ENCODE data around the gene TATDN2.
"Not testable (repeated sequence)": the region's sequence is repeated elsewhere in the genome, so short reads cannot be mapped to it uniquely, and the experiment has no call there.

TATDN2 gene

GRCh38 chr3:10272476-10272875, 24.2 kb downstream of the TATDN2 start:
- not testable (repeated sequence) for DNase-seq

GRCh38 chr3:10272977-10273376, 24.7 kb downstream of the TATDN2 start:
- no peak for DNase-seq

- no peak for DNase-seq
These were observed 25.5 kb downstream of the TATDN2 start for GRCh38 chr3:10273702-10274305.

DNA sequence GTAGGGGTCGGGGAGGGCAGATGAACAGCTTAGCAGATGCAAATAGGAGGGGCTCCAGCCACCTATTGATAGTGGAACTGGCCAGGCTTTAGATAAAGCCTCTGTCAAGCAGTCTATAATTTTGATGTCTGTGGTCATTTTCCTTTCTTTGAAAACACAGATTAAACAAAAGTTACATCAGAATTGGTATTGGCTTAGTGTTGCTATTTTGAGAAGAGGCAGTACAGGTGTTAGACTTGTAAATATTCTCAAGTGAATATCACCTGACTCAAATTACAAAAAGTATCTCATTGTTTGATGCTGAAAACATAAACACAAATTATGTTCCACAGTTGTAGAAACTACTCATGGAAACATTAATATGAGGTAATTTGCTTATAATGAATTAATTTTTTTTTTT, 26.3 kb downstream of the TATDN2 start:
- DNase-seq = no peak

DNA sequence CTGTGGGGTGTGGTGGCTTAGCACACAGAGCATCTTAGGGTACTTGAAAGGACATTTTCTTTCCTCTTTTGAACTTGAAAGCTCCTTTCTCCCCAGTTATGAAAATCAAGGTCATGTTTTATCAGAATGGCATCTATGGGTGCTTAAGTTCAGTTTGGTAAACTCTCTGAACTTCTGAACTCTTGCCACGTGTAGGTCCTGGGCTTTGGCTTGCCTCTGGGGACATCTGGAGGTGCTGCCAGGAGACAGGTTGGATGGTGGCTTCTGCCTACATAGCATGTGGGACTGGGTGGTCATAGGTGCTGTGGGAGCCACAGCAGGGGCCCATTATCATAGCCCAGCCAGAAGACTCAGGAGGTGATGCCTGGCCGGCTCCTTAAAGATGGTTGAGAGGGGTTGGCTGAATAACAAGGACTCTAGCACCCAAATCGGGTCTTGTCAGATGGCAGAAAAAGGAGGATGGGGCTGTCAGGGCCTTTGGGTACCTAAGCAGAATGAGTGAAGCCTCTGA, 28.9 kb downstream of the TATDN2 start:
- DNase-seq = no peak

DNA sequence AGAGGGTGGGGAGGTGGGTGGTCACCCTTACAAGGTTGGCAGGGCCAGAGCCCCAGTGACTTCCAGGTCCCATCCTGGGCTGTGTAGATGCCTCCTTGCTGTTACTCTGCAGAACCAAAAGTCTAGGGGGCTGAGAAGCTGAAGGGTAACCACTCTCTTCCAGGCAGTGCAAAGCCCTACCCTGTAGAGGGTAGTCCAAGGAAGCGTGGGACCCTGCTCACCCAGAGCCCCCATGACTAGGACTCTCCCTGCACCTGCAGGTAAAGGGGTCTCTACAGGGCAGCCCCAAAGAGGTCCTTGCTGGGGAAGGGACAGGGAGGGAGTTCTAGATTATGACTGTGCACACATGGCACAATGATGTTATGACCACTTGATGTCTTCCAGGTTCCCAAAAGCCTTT, 30.2 kb downstream of the TATDN2 start:
- no peak for DNase-seq

DNA sequence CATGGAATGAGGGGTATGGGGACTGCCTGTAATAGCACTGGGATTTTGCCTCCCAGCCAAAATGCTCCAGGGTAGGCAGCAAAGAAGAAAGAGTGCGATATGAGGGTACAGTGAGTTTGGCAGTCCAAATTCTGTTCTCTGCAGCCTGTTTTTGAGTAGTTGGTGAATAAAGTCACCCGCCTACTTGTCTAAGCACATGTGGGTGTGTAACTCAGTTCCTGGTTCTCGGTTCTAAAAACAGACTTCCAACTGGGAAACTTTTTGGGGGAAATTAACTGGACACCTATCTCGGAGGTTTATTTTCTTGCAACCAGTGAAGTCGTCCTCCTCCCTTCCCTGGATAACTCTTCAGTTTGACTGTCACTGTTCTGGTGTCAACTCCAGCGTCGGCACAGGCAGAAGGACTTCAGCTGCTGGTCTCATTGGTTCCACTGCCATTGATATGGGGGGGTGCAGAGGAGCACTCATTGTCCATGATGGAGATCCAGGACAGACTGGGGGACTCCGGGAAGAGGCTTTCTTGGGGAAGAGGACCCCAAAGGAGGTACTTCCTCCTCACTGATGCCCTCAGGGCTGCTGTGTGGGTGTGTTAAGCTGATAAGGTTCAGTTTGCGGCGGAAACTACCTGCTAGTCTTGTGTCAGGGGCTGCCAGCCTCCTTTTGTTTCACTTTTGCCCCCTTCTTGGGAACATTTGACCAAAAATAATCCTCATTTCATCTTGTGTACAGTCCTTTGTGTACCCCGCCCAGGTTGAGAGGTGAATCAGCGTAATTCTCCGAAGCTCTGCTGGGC, 31.3 kb downstream of the TATDN2 start:
- no peak for DNase-seq

DNA sequence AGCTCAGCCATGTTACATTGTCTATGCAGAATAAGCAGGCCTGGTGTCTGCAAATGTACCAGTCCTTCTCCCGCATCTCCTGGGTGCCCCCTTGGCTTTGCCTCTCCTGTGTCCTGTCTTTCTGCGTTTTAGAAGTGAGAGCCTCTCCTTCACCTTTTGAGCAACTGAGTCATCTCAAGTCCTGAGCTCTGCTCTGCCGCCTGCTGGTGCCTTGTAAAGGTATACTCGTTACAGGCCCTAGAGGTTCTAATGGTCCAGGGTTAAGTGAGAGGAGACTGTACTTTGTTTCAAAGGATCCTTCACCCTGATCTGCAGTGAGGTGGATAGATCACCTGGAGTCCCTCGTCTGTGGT, 31.9 kb downstream of the TATDN2 start:
- no peak for DNase-seq

GRCh38 chr3:10280571-10280970, 32.3 kb downstream of the TATDN2 start:
- no peak for DNase-seq

DNA sequence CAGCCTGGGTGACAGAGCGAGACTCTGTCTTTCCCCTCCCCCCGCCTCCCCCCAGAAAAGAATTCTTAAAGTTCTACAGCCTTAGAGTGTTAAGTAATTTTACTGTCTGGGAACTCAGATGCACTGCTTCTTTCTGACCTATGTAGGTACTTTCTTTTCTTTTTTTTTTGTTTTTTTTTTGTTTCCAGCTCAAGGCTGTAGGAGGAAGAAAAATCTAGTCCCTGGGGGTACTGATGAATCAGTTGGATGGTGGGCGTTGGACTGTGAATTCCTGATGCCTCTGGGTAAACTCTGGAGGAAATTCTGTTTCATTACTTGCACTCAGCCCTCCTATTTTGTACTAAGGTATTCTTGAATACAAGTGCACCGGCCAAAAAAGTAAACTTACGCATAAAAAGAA, 33.7 kb downstream of the TATDN2 start:
- no peak for DNase-seq

DNA sequence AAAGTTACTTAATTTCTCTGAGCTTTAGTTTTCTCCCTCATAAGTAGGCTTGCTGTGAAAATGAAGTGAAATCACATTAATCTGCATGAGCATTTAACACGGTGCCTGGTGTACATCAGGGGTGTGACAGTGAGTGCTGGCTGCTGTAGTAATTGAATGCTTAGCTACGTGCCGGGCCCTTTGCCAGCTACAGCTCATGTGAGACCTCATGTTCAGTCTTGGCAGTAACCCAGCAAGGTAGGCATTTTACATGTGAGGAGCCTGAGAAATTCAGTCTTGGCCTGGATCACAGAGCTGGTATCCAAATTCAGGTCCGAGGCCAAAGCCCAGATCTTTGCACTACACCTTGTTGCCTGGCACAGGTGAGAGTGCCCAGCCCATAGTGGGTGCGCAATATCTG, 35.4 kb downstream of the TATDN2 start:
- no peak for DNase-seq

DNA sequence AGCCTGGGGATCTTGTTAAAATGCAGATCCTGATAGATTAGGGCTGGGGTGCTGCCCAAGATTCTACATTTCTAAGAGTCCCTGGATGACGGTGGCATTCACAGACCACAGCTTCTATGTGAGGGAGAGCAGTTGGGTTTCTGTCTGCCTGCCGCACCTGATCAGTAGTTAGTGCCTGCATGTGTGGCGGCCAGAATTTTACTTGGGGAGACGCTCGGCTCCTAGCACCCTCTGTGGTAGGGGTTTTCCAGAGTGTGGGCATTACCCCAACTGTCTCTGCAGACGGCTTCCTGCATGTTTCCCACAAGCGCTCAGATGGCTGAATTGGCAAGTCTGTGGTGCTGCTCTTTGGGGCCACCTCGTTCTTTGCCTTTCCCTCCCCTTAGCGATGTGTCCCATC, 36.2 kb downstream of the TATDN2 start:
- DNase-seq = no peak

DNA sequence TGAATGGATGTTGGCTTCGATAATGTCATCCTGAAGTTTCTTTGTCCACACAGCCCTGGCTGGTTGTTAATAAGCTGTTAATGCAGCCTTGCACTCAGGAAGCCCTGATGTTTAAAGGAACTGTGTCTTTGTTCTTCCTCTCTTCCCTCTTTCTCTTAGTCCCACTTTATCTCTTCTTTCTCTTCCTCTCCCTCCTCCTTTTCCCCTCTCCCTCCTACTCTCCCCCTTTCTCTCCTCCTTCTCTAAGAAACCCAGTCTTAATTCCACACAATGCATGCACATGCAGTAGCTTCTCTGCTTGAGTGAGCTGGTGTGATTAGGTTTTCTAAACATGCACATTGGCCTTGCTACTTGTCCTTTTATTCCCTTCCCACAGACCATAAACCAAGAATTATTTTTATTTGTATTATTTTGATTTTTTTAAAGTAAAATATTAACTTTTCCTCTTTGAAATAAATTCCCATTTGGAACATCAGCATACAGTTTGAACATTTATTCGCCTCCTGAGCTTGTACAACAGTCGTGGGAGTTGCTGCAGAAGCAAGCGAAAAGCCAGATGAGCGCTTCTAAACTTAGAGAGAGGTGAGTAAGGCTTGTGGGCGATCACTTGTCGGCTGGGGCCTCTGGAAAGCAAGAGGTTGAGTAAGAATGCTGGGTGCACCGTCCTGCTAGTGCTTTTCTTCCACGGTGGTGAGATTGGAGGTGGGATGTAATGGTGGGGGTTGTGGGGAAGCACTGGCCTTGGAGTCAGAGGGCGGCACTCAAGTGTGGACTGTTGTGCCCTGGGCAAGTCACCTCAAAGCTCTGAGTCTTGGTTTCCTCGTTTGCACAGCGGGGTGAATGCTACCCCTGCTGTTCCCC, 37.2 kb downstream of the TATDN2 start:
- DNase-seq = no peak

- DNase-seq = no peak
These were observed 37.9 kb downstream of the TATDN2 start for GRCh38 chr3:10286133-10286524.

DNA sequence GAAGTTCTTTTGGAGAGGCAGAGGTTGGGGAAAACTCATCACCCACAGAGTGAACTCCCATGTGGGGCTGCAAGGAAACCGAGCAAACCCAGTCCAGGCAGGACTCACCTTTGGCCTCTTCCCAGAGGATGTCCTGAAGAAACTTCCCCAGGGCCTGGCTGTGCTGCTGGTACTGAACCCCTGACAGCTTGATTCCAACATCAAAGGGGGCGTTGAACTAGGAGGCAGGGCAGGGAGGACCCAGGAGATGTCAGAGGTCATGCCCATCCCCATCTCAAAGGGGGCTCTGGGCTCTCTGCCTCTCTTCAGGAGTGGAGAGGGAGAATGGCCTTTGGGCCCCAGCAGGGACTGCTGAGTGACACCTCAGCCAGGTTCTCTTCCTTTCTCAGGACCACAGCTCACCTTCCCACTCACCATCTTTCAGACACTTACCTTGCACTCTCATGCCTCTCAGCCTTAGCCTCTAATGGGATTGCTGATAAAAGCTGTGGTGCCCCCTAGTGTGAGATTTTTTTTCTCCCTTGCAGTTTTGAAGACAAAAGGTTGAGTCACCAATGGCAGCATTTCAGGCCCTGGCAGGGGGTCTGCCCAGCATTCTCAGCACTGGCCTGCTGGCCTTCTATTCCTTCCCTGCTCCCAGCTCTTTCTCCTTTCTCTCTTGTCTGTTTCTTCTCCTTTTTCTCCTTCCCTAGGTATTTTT, 38.5 kb downstream of the TATDN2 start:
- peak; percentile 48 for DNase-seq

DNA sequence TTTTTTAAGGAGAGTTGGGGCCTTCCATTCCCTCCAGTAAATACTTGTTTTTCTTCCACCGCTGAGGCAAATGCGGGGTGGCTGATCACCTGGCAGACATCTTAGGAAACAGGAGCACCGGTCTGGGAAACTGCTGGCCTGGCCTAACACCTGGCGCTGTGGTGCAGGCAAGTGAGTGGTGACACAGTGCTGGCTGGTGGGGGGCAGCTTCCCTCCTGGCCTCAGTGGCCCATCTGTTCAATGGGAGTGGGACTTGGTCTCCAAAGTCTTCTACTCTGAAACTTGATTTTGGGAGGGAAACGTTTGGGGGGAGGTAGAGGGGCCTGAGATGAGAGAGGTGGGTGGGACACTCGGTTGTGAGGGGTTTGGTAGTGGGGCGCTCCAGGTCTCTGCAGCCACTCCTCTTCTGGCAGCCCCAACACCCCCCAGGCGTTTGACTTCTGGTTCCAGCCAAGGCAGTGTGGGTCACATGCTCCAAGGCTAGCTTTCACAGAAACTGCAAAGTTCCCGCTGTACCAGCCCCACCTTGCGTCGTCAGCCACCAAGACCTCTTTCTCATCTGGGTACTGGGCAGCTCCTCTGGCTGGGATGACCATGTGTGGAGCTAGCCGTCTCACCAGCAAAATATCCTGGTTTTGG, 39.8 kb downstream of the TATDN2 start:
- no peak for DNase-seq

GRCh38 chr3:10288575-10288960, 40.3 kb downstream of the TATDN2 start:
- no peak for DNase-seq

DNA sequence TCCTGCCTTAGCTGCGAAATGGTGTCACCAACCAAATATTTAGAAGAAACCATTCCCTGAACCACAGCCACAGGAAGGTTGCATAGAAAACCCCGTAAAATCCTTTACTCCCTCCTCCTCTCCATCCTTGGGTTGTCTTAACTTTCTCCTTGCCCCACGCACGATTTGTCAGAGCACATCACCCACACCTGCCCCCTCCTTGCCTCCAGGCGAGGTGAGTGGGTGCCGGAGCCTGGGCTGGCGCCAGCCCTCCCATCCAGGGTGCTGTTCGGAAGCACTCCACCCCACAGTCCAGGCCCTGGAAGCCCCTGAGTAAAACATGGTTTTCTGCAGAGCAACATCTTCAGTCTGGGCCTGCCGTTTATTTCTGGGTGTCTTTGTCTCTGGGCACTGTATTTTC, 40.8 kb downstream of the TATDN2 start:
- DNase-seq = no peak

DNA sequence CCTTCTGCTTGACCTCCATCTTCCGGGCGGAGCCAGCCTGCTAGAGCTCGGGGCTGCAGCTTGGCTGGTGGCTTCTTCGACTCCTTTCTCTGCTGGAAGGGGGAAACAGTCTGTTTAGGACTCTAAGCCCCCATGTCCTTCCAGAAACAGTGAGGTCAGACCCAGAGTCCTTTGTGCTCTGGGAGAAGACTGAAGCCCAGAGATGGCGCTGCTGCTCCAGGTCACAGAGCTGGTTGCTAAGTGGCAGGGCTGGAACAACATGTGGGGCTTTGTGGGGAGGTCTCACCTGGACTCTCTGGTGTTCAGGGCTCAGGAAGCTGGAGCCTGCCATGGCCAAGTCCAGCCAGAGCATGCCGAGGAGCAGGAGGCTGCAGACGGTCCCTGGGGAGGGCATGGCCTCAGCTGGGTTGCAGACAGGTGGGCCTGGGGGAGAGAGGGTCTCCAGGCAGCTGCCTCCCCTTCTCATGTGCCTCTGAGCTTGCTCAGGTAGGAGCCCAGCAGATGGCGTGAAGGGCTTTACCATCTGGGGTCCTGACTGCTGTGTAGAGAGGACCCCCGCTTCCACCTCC, 41.6 kb downstream of the TATDN2 start:
- DNase-seq = no peak

DNA sequence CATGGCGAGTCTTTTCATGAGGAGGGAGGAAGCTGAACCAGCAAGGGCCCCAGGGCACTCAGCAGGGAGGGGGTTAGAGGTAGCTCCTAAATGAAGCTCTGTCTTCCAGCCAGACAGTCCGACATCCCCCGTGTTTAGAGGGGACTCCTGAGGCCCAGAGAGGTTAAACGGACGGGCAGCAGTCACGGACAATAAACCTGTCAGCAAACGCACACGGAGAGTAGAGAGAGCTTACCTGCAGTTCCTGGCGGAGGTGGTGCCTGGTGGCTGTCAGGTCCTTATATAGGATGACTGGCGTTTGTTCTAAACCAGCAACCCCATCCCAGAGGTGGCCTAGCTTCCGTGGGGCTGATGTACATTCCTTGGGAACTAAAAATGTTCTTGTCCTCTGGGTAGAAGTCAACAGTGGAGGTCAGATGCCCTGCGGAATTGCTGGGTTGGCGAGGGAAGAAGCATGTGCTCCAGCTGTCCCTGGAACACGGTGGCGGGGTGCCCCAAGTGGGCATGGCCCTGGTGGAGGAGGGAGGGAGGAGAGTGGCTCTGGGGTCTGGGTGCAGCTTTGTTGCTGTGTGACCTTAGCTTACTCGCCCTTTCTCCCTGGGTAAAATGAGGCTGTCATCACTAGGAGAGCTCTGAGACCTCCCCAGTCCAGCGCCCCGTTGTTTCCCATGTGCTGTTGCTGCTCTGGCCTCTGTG, 42.4 kb downstream of the TATDN2 start:
- DNase-seq = no peak

- DNase-seq = no peak
These were observed 43.4 kb downstream of the TATDN2 start for GRCh38 chr3:10291641-10292040.
